Heart right ventricle (tissue), 16 donors: Measurements from ENCODE around the gene ZMYND19. TPM values are rescaled to one million over a fixed set of nuclear protein-coding genes. Genes with fewer than 3 reads are reported as not detected.

Experiments
- ATAC-seq, 8 donors: fragments of 200-7000 bp; cut with Tn5 transposase; one replicate each; pipeline ENCODE4 v1.9.1; 2020; ENCODE audit warnings: mild to moderate bottlenecking in 8 of 8, moderate library complexity in 8 of 8, moderate number of reproducible peaks in 1 of 8
- DNase-seq, 2 donors: peaks; one replicate each; pipeline ENCODE4 v3.0.0-alpha.2; 2020
- H3K27ac ChIP-seq, 10 donors: fragments of 200-600 bp; sonication (generic) in 2 of 10; one replicate each; pipeline versions ENCODE4 v1.5.0 to v1.8.0; 2020 to 2022; ENCODE audit warnings: mild to moderate bottlenecking in 3 of 10
- H3K27me3 ChIP-seq, 7 donors: fragments of 200-600 bp; one replicate each; pipeline ENCODE4 v1.8.0; 2021 to 2022; ENCODE audit warnings: mild to moderate bottlenecking in 2 of 7
- H3K36me3 ChIP-seq, 9 donors: fragments of 200-600 bp; sonication (generic) in 1 of 9; one replicate each; pipeline versions ENCODE4 v1.5.0 to v1.8.0; 2020 to 2022; ENCODE audit warnings: mild to moderate bottlenecking in 2 of 9
- H3K4me1 ChIP-seq, 9 donors: fragments of 200-600 bp; sonication (generic) in 1 of 9; one replicate each; pipeline versions ENCODE4 v1.5.0 to v1.8.0; 2020 to 2022; ENCODE audit warnings: mild to moderate bottlenecking in 4 of 9
- H3K4me3 ChIP-seq, 10 donors: fragments of 200-600 bp; sonication (generic) in 2 of 10; one replicate each; pipeline versions ENCODE4 v1.5.0 to v1.8.0; 2020 to 2022; ENCODE audit warnings: mild to moderate bottlenecking in 7 of 10, moderate library complexity in 2 of 10
- H3K9me3 ChIP-seq, 11 donors: fragments of 200-600 bp in 10 of 11; sonication (generic) in 2 of 11; one replicate each; pipeline versions ENCODE4 v1.5.0 to v1.8.0; 2013 to 2022; ENCODE audit warnings: mild to moderate bottlenecking in 2 of 11, control low read depth in 1 of 11, moderate library complexity in 1 of 11
- CTCF ChIP-seq, 9 donors: fragments of 200-600 bp; sonication (generic) in 2 of 9; IDR thresholded peaks; one replicate each; pipeline versions ENCODE4 v1.5.0 to v1.8.0; 2021 to 2022; ENCODE audit warnings: antibody characterized with exemption in 9 of 9, mild to moderate bottlenecking in 5 of 9, moderate library complexity in 1 of 9
- WGBS, 2 donors: extraction: QIAGEN DNeasy Blood & Tissue Kit; methylation state at CpG; one replicate each; pipeline ENCODE4 v1.1.7; 2013; ENCODE audit warnings: inconsistent platforms in 1 of 2; 5-methylcytosine and 5-hydroxymethylcytosine counted together
- intact Hi-C, 10 donors: fragments of 100-400 bp; cut with DNase I; formaldehyde crosslinking; loops; one replicate each; pipeline versions ENCODE4 v1.11.1 to v1.14.2; 2022
- polyA plus RNA-seq, 2 donors: library from polyadenylated mRNA; stranded (reverse); fragments of 200-250 nt; gene quantifications; one replicate each; pipeline ENCODE4 v1.2.3, GENCODE V29; 2013
- total RNA-seq, 10 donors: library from RNA; stranded (reverse); fragmentation: NEBNext Ultra II Directional in 3 of 10; extraction: Animal tissue kit (Norgen Biotek cat#: 25700) in 3 of 10; gene quantifications; one replicate each; pipeline versions ENCODE4 v1.2.1 to v1.2.4, GENCODE V29; 2021 to 2023
- donor health status: Arrhythmogenic right ventricular cardiomyopathy.
- donor health status: ischemic (EF 13 %, LVEDD 7.1; RV severe dilation, severe dysfunction).
- donor health status: healthy with polysubstance abuse.
- donor health status: DM: no; HTN: yes; CAD: no.
- donor health status: DM: no; HTN: no; CAD: no.
- donor health status: ischemic (EF 25% LVEDD 6.9; RV normal size, moderate dysfunction).
- donor health status: ischemic (EF 25% LVEDD 5.7; RV mildly dilated, moderate dysfunction).
- donor health status: healthy.
- donor health status: DM: yes; HTN: yes; CAD: no.
- donor health status: Ischemic cardiomyopathy.
- donor health status: ischemic (EF 35%, LVEDD 5.7; RV mildly dilated, moderate dysfunction).
- donor health status: nonischemic (EF 11% LVEDD 7.7; RV severe dilation, severe dysfunction).
- donor health status: DM: yes; HTN: yes; CAD: no.
- donor health status: PGD.
- donor health status: ischemic (EF 29% LVEDD 5.4; RV normal size, mild dysfunction).
- donor health status: nonischemic (EF 23%, LVEDD 6.1; RV moderate dilation, normal function).

Gene ZMYND19
- total and polyA plus RNA-seq, 12 donors: 8.0 to 22.3 (median 9.2) TPM

- Histone ChIP-seq H3K4me1 (peaks cover 10 to 25% (median 17%) of the 10 kb centered on the region in 9 donors), H3K27ac (no peak overlapping the region), H3K4me3 (no peak overlapping the region), H3K36me3 (peaks cover 0 to 5% (median under 1%) of the 10 kb centered on the region in 9 donors), H3K9me3 (no peaks in the 10 kb centered on the region), H3K27me3 (no peaks in the 10 kb centered on the region)
- no peak for TF ChIP-seq CTCF (IDR thresholded peaks at IDR 0.05)
- 59 to 71% methylated on average over 12 of the region's 12 CpGs for WGBS, 2 donors
- ATAC-seq (no peak), DNase-seq (no peak)
- intact Hi-C loops: no loop called here
Observed at GRCh38 chr9:137593176-137593575, 2.9 kb upstream of the ZMYND19 start.

GRCh38 chr9:137592767-137593166, 2.5 kb upstream of the ZMYND19 start:
- 64 to 74% methylated on average over 7 of the region's 7 CpGs for WGBS, 2 donors
- H3K27me3 ChIP-seq: no peaks in the 10 kb centered on the region
- DNase-seq (no peak), ATAC-seq (no peak)
- intact Hi-C loops: no loop called here
- no peak for TF ChIP-seq CTCF (IDR thresholded peaks at IDR 0.05)
- H3K27ac ChIP-seq: no peak overlapping the region
- H3K9me3 ChIP-seq: no peaks in the 10 kb centered on the region
- H3K36me3 ChIP-seq: peaks cover 0 to 9% (median 4%) of the 10 kb centered on the region in 9 donors
- H3K4me1 ChIP-seq: peaks cover 10 to 25% (median 17%) of the 10 kb centered on the region in 9 donors
- H3K4me3 ChIP-seq: no peak overlapping the region

GRCh38 chr9:137590123-137590468, 216 bp downstream of the ZMYND19 start:
- intact Hi-C loops: no loop called here
- no peak for TF ChIP-seq CTCF (IDR thresholded peaks at IDR 0.05)
- WGBS, 2 donors: 0 to 1% methylated on average over 42 to 61 of the region's 61 CpGs
- Histone ChIP-seq H3K36me3 (peaks cover 0 to 33% (median 14%) of the 10 kb centered on the region in 9 donors), H3K27me3 (no peaks in the 10 kb centered on the region), H3K4me3 (peak overlapping the region; percentile 59 to 91 (median 64)), H3K9me3 (no peaks in the 10 kb centered on the region), H3K4me1 (peaks cover 10 to 25% (median 17%) of the 10 kb centered on the region in 9 donors), H3K27ac (no peak overlapping the region)
- no peak for DNase-seq
- no peak for ATAC-seq

- Histone ChIP-seq H3K9me3 (no peaks in the 10 kb centered on the region), H3K4me3 (peak overlapping the region; percentile 59 to 91 (median 64)), H3K4me1 (peaks cover 10 to 25% (median 17%) of the 10 kb centered on the region in 9 donors), H3K27me3 (no peaks in the 10 kb centered on the region), H3K36me3 (peaks cover 0 to 38% (median 14%) of the 10 kb centered on the region in 9 donors), H3K27ac (peak overlapping the region in 5 of 10 donors; percentile 19 to 31 (median 22))
- ATAC-seq (no peak), DNase-seq (no peak)
- intact Hi-C loops: no loop called here
- WGBS, 2 donors: 10% methylated on average over 47 to 58 of the region's 58 CpGs
- TF ChIP-seq CTCF (IDR thresholded peaks at IDR 0.05): no peak
Observed at GRCh38 chr9:137589441-137590122, 730 bp downstream of the ZMYND19 start.
